ENCODE measurements around the gene KRTAP10-1. TPM values are rescaled to one million over a fixed set of nuclear protein-coding genes. Genes with fewer than 3 reads are reported as not detected.

The KRTAP10-1 gene
- polyA plus RNA-seq, 4 donors: not detected

GRCh38 chr21:44519346-44520325, 20.4 kb downstream of the KRTAP10-1 start:
- DNase-seq (ENCODE audit: low read depth in 4 of 4, low spot score in 3 of 4): no peak

DNA sequence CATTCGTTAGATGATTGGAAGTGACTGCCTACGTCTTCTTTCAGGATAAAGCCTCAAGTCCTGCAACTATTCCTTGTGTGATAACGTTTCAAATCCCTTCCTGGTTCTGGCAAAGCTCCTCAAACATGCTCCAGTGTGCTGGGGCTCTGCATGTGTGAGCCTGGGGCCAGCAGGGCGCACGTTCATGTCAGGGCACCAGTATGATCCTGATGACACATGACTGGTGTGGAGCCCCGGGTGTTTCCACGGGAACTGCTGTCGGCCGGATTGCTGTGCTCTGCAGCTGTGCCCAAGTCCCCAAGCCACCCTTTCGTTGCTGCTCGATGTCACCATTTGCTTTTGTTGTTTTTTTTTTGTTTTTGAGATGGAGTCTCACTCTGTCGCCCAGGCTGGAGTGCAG, 21.3 kb downstream of the KRTAP10-1 start:
- no peak for DNase-seq (ENCODE audit: low read depth in 4 of 4, low spot score in 3 of 4)

- no peak for DNase-seq (ENCODE audit: low read depth in 4 of 4, low spot score in 3 of 4)
These were observed 22.7 kb downstream of the KRTAP10-1 start for GRCh38 chr21:44517175-44517899.

GRCh38 chr21:44516828-44517174, 23.2 kb downstream of the KRTAP10-1 start:
- no peak for DNase-seq (ENCODE audit: low read depth in 4 of 4, low spot score in 3 of 4)

DNA sequence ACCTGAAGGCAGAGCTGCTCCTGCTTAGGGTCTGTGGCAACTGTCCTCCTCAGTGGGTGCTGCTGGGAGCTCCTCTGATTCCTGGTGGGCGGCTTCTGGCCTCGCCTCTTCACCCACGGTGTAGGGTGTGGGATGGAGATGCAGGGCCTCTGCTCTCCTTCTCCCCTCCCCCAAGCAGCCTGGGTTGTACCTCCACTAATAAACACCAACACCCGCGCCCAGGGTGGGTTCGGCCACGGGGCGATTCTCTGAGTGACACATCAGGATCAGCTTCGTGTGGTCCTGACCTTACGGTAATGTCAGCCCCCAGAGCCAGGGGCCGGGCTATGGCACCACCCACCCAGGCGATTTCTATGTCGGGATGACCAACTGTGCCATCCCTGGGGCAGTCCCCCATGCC, 23.7 kb downstream of the KRTAP10-1 start:
- DNase-seq (ENCODE audit: low read depth in 4 of 4, low spot score in 3 of 4): no peak

- DNase-seq (ENCODE audit: low read depth in 4 of 4, low spot score in 3 of 4): no peak
These were observed 24.4 kb downstream of the KRTAP10-1 start for GRCh38 chr21:44515359-44516165.

DNA sequence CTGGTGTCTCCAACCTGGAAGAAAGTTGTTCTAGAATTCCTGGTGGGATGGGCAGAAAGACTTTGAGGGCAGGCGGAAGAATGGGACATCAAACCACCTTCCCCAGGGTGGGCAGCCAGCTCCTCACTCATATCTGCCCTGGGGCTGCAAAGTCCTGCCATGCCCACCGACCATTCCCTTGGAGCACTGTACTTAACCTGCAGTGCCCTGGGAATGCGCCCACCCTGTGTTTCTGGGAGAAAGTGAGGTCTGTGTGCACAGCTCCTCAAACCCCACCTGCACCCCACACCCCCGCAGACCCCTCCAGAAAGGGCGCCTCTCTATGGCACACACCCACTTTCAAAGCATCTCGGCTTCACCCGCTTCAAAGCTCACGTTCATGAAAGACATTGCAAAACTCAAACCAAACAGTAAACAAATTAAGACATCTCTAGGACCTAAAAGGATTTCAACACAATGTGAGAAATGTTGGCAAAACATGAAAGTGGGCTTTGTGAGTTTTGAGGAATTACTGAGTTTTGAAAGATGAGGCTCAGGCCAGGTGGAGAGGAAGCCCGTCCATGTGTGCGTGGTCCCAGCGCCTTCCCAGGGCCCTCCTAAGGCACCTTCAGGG, 25.1 kb downstream of the KRTAP10-1 start:
- no peak for DNase-seq (ENCODE audit: low read depth in 4 of 4, low spot score in 3 of 4)

- no peak for DNase-seq (ENCODE audit: low read depth in 4 of 4, low spot score in 3 of 4)
These were observed 25.8 kb downstream of the KRTAP10-1 start for GRCh38 chr21:44514218-44514520.

DNA sequence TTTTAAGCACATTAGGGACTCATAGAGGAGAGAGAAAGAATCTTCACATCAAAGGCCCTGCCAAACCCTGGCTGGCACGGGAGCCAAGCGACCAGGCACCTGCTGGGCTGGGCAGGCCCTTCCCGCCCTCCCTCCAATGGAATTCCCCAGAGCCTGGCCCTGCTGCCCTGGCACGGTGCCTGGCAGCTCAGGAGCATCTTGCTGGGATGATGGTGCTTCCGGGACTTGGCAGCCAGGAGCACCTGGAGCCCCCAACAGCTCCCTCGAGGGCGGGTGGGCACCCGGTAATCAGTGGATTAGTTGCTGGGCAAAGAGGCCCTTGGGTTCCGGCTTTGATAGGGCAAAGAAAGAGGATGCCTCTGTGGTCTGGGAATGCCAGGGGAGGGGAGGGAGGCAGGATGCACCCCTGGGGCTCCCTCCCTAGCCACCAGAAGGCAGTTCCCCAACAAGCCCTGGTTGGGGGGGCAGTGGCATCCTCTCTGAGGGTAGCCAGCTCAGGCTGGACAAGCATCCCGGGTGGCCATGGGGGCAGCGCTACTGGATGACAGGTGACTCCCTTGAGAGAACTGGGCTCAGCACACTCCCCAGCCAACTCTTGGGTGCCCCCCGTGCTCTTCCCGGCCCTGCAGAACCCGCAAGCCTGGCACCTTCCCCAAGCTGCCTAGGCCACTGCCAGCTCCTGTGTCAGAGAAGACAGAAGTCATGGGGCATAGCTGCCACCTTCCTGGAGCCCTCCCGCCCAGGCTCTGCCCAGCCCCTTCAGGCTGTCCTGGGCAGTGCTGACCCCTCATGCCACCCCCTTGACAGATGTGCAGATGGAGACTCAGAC, 26.4 kb downstream of the KRTAP10-1 start:
- DNase-seq (ENCODE audit: low read depth in 4 of 4, low spot score in 3 of 4): no peak

GRCh38 chr21:44512496-44513388, 27.3 kb downstream of the KRTAP10-1 start:
- no peak for DNase-seq (ENCODE audit: low read depth in 4 of 4, low spot score in 3 of 4)

GRCh38 chr21:44511938-44512275, 28.1 kb downstream of the KRTAP10-1 start:
- no peak for DNase-seq (ENCODE audit: low read depth in 4 of 4, low spot score in 3 of 4)

GRCh38 chr21:44511219-44511937, 28.6 kb downstream of the KRTAP10-1 start:
- no peak for DNase-seq (ENCODE audit: low read depth in 4 of 4, low spot score in 3 of 4)

- peak; percentile 47 to 60 (median 56) for DNase-seq (ENCODE audit: low read depth in 4 of 4, low spot score in 3 of 4)
These were observed 29.3 kb downstream of the KRTAP10-1 start for GRCh38 chr21:44510508-44511218.

GRCh38 chr21:44510109-44510507, 29.9 kb downstream of the KRTAP10-1 start:
- DNase-seq (ENCODE audit: low read depth in 4 of 4, low spot score in 3 of 4): no peak

DNA sequence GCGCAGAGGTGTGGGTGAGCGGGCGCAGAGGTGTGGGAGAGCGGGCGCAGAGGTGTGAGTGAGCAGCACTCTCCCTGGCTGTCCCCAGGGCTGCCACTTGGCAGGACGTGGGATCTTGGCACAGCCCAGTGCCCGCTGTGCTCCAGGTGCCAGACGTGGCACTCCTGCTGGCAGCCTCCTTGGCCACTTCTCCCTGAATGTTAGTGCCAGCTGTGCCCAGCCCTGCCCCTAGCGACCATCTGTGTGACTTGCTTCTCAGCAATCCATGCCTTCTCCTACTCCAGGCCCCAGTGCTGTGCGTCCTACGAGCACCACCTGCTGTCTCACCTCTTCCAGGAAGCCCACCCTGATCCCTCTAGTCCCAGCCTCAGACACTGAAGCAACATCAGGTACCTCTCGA, 30.5 kb downstream of the KRTAP10-1 start:
- no peak for DNase-seq (ENCODE audit: low read depth in 4 of 4, low spot score in 3 of 4)

GRCh38 chr21:44508711-44509445, 31.1 kb downstream of the KRTAP10-1 start:
- no peak for DNase-seq (ENCODE audit: low read depth in 4 of 4, low spot score in 3 of 4)

DNA sequence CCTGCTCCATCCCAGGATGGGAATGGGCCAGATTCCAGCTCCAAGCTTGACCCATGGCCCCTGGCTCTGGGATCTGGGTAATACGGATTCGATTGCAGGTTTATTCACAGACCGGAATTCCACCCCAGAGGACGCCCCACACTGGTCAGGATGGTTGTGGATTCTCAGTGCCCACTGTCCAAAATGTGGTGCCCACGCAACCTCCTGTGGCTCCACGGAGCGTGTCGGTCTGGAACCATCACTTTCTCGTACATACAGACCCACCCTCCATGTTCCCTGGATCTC, 31.6 kb downstream of the KRTAP10-1 start:
- DNase-seq (ENCODE audit: low read depth in 4 of 4, low spot score in 3 of 4): no peak

All from right renal pelvis (tissue), 4 donors.